EH (cell line): ENCODE measurements around the gene DSCAML1.

Experiments
- DNase-seq: peaks from one replicate; pipeline ENCODE4 v3.0.0-alpha.2; 2015; ENCODE audit warnings: low read depth

DSCAML1 gene

GRCh38 chr11:117583063-117583801 is 213.8 kb downstream of the DSCAML1 start:
- DNase-seq = peak; percentile 4

GRCh38 chr11:117582433-117582832 is 214.6 kb downstream of the DSCAML1 start:
- DNase-seq = no peak

- no peak for DNase-seq
Measured at GRCh38 chr11:117580866-117581265, 216.2 kb downstream of the DSCAML1 start.

GRCh38 chr11:117579161-117579560 is 217.9 kb downstream of the DSCAML1 start:
- no peak for DNase-seq

GRCh38 chr11:117575856-117576255 is 221.2 kb downstream of the DSCAML1 start:
- no peak for DNase-seq

GRCh38 chr11:117574551-117574950 is 222.5 kb downstream of the DSCAML1 start:
- no peak for DNase-seq

GRCh38 chr11:117573326-117573725 is 223.7 kb downstream of the DSCAML1 start:
- no peak for DNase-seq

GRCh38 chr11:117572671-117573070 is 224.3 kb downstream of the DSCAML1 start:
- no peak for DNase-seq

- DNase-seq = no peak
Measured at GRCh38 chr11:117572129-117572528, 224.9 kb downstream of the DSCAML1 start.

GRCh38 chr11:117570701-117571100 is 226.3 kb downstream of the DSCAML1 start:
- no peak for DNase-seq

GRCh38 chr11:117569911-117570310 is 227.1 kb downstream of the DSCAML1 start:
- no peak for DNase-seq

GRCh38 chr11:117565709-117566108 is 231.3 kb downstream of the DSCAML1 start:
- no peak for DNase-seq

- DNase-seq = no peak
Measured at GRCh38 chr11:117564321-117564720, 232.7 kb downstream of the DSCAML1 start.

- no peak for DNase-seq
Measured at GRCh38 chr11:117563556-117563955, 233.5 kb downstream of the DSCAML1 start.

- no peak for DNase-seq
Measured at GRCh38 chr11:117562136-117562535, 234.9 kb downstream of the DSCAML1 start.

- no peak for DNase-seq
Measured at GRCh38 chr11:117560780-117561530, 236.1 kb downstream of the DSCAML1 start.

- DNase-seq = no peak
Measured at GRCh38 chr11:117559698-117560097, 237.3 kb downstream of the DSCAML1 start.

- DNase-seq = no peak
Measured at GRCh38 chr11:117557361-117557760, 239.7 kb downstream of the DSCAML1 start.

GRCh38 chr11:117554601-117555333 is 242.2 kb downstream of the DSCAML1 start:
- no peak for DNase-seq

GRCh38 chr11:117552626-117553025 is 244.4 kb downstream of the DSCAML1 start:
- no peak for DNase-seq

- DNase-seq = no peak
Measured at GRCh38 chr11:117551761-117552343, 245.2 kb downstream of the DSCAML1 start.

- no peak for DNase-seq
Measured at GRCh38 chr11:117550466-117550865, 246.6 kb downstream of the DSCAML1 start.
